HG03045 (cell line): ENCODE data around the gene BRPF3.
"Not testable (repeated sequence)": the region's sequence is repeated elsewhere in the genome, so short reads cannot be mapped to it uniquely, and the experiment has no call there.

Source experiments
- ATAC-seq: cut with Tn5 transposase; IDR thresholded peaks from one replicate; pipeline ENCODE4 v1.9.1; 2021; ENCODE audit warnings: mild to moderate bottlenecking, moderate library complexity; ENCODE audit not compliant: unreplicated experiment

The BRPF3 gene

DNA sequence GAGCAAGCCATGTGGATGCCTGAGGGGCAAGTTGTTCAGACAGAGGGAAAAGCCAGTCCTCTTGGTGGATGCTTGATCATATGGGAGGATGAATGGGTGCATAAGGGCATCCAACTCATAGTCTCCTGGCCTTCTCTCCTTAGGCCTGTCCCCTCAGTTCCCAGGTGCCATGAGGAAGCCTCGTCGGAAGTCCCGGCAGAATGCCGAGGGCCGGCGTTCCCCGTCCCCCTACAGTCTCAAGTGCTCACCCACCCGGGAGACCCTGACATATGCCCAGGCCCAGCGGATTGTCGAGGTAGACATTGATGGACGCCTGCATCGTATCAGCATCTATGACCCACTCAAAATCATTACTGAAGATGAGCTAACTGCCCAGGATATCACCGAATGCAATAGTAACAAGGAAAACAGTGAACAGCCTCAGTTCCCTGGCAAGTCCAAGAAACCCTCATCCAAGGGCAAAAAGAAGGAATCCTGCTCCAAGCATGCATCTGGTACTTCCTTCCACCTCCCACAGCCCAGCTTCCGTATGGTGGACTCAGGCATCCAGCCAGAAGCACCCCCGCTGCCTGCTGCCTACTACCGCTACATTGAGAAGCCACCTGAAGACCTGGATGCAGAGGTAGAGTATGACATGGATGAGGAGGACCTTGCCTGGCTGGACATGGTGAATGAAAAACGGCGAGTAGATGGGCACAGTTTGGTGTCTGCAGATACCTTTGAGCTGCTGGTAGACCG lies 3.8 kb downstream of the BRPF3 start:
- ATAC-seq = no peak

DNA sequence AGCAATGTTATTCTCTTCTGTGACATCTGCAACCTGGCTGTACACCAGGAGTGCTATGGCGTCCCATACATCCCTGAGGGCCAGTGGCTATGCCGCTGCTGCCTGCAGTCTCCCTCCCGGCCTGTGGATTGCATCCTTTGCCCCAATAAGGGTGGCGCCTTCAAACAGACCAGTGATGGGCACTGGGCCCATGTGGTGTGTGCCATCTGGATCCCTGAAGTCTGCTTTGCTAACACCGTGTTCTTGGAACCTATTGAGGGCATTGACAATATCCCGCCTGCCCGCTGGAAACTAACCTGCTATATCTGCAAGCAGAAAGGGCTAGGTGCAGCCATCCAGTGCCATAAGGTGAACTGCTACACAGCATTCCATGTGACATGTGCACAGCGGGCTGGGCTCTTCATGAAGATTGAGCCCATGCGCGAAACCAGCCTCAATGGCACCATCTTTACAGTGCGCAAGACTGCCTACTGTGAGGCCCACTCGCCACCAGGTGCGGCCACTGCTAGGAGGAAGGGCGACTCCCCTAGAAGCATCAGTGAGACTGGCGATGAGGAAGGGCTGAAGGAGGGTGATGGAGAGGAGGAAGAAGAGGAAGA lies 4.6 kb downstream of the BRPF3 start:
- no peak for ATAC-seq

- no peak for ATAC-seq
Observed at GRCh38 chr6:36201612-36202011, 5.1 kb downstream of the BRPF3 start.

GRCh38 chr6:36202101-36202500 lies 5.6 kb downstream of the BRPF3 start:
- no peak for ATAC-seq

GRCh38 chr6:36204068-36204753 lies 7.7 kb downstream of the BRPF3 start:
- ATAC-seq = no peak

DNA sequence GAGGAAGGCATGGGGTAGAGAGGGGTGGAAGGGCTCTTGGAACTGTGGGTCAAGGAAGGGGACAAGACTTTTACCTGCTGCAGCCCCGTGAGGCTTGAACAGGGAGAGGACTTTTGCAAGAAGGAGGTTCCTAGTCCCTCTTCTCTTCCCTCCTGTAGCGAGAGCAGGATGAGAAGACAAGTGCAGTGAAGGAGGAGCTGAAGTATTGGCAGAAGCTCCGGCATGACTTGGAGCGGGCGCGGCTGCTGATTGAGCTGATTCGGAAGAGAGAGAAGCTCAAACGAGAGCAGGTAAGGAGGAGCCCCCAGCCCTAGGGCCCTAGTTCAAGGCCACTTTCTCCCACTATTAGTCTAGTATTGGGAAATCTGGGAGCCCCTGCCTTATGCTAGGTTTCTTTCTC lies 10.6 kb downstream of the BRPF3 start:
- no peak for ATAC-seq

- ATAC-seq = no peak
Observed at GRCh38 chr6:36209606-36210005, 13.1 kb downstream of the BRPF3 start.

- no peak for ATAC-seq
Observed at GRCh38 chr6:36210182-36210581, 13.6 kb downstream of the BRPF3 start.

DNA sequence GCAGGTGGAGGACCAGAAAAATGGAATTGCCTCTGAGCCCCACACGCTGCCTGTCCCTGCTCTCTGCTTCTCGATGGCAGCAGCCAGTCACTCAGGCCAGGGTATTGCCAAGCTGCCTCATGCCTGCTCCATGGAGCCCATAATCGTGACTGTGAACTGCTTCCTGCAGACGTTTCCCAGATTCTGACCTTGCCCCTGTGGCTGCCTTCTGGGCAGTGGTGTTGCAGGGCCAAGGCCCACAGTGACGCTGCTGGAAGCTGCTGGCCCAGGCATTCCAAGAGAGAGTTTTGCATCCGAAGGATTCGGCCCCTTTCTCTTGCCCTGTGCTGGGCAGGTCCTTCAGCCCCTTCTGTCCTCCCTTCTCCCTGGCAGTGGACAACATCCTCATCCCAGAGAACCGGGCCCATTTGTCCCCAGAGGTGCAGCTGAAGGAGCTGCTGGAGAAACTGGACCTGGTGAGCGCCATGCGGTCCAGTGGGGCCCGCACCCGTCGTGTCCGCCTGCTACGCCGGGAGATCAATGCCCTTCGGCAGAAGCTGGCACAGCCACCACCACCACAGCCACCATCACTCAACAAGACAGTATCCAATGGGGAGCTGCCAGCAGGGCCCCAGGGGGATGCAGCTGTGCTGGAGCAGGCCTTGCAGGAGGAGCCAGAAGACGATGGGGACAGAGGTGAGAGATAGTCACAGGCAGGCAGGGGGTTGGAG lies 14.5 kb downstream of the BRPF3 start:
- no peak for ATAC-seq

DNA sequence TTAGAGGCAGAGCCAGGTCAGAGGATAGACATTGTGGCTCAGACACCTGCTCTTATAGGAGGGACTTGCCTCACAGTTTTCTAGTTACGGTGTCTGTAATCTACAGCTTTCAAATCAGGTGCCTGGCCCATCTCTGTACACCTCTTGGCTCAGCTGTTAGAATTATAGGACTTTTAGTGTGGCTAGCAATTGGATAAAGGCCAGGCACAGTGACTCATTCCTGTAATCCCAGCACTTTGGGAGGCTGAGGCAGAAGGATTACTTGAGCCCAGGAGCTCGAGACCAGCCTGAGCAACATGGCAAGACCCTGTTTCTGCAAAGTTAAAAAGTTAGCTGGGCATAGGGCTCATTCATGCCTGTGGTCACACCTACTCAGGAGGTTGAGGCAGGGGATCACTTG lies 20.0 kb downstream of the BRPF3 start:
- no peak for ATAC-seq

GRCh38 chr6:36217188-36217587 lies 20.6 kb downstream of the BRPF3 start:
- no peak for ATAC-seq

DNA sequence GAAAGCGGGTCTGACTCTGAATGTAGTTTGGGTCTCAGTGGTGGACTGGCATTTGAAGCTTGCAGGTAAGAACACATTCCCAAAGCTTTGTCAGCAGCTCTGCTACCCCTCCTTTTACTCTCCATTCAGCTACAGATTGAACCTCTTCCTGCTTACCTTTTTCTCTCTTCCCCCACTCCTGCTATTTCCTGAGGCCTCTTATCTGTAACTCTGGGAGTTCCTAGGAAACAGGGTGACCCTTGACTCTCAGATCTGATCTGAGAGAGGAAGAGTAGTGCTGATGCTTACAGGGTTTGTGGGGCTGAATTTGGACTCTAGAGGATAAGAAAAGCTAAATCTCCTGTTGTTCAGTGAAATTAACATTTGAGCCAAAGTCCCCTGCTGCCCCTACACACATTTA lies 21.4 kb downstream of the BRPF3 start:
- no peak for ATAC-seq

- not testable (repeated sequence) for ATAC-seq
Observed at GRCh38 chr6:36218516-36218915, 22.0 kb downstream of the BRPF3 start.

DNA sequence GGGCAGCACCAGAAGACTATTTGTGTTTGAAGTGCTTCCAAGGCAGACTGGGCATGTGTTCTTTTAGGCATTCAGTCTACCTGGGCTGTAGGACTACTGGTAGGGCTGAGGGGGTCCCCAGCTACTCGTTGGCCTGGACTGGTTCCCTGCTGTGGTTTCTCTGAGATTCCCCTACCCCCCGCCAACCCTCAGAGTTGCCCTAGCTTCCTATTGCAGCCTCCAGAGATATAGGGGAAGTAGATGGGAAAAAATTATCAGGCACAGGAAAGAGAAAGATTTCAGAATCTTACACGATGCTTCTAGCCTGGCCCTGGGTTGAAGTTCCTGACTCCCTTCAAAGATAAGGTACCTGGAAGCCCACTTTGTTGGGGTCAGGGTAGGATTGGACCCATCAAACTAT lies 22.5 kb downstream of the BRPF3 start:
- ATAC-seq = no peak

DNA sequence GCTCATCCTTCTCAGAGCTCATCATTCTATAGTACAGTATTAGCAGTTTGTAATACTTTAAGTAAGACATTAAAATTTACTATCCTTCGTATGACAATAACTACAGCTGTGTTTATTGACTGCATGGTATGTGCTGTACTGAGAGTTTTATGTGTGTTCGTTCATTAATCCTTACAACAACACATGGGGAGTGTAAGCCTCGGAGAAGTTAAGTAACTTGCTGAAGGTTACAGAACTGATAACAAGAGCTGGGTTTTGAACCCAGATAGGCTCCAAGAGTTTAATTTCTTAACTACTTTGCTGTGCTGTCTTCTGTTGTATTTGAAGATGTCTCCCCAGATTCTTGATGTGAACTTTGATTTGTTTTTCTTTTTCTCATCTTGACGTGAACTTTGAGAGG lies 23.7 kb downstream of the BRPF3 start:
- no peak for ATAC-seq

DNA sequence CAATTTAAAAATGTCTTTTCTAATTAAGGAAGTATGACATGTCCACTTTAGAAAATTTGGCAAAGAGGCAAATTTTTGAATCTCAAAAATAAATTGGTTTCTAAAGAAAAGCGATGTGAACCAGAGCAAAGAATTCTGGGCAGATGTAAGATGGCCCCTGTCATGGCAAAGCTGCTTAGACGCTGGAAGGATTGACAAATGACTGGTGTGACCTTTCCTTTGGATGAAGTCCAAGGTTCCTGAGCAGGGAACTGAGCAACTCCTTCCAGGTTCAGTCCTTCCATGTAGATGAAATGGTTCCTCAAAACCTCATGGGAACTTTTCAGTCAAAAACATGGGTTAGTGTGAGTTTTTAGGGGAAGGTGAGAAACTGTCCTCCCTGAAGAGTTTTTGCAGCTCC lies 25.1 kb downstream of the BRPF3 start:
- ATAC-seq = no peak

- ATAC-seq = no peak
Observed at GRCh38 chr6:36222924-36223323, 26.4 kb downstream of the BRPF3 start.

DNA sequence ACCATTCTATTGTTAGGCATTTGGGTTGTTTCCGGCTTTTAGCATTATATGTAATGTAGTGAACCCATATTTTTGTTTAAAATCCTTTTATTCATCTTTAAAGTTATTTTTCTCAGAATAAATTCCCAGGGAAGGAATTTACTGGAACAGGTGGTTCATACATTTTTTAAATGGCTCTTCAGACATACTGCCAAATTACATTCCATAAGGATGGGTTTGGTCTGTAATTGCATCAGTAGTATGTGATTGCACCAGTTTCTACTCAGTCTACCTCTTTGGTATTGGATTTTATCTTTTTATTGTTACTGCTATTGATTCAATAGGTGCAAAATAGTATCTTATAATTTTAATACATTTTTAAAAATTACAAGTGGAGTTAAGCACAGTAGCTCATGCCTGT lies 27.2 kb downstream of the BRPF3 start:
- no peak for ATAC-seq

GRCh38 chr6:36224918-36225461 lies 28.4 kb downstream of the BRPF3 start:
- ATAC-seq = no peak

- no peak for ATAC-seq
Observed at GRCh38 chr6:36226438-36227047, 30.0 kb downstream of the BRPF3 start.
